WTC11 (cell line): Measurements from ENCODE around the gene KIF4B. TPM values are rescaled to one million over a fixed set of nuclear protein-coding genes. Genes with fewer than 3 reads are reported as not detected.

Experiments used
- ATAC-seq: fragments of 200-7000 bp; cut with Tn5 transposase; 2 replicates; pipeline ENCODE4 v1.10.0; 2021; ENCODE audit warnings: mild to moderate bottlenecking, moderate library complexity
- CTCF ChIA-PET: fragments of 300-600 bp; sonication (Branson Sonifier 250); formaldehyde crosslinking; loops from one replicate; lab custom pipeline; 2021; ENCODE audit warnings: antibody characterized with exemption; lab: Charles Lee
- POLR2A ChIA-PET: fragments of 350-600 bp; sonication (Branson Sonifier 250); formaldehyde crosslinking; loops from one replicate; lab custom pipeline; 2021; ENCODE audit warnings: antibody characterized with exemption; lab: Charles Lee
- DNase-seq: peaks from one replicate; pipeline ENCODE4 v3.0.0; 2021; ENCODE audit warnings: low spot score
- H3K27ac Mint-ChIP-seq: 2 replicates; pipeline ENCODE4 v1.8.0; 2021; ENCODE audit warnings: mixed read lengths
- H3K27me3 Mint-ChIP-seq: 2 replicates; pipeline ENCODE4 v1.8.0; 2021; ENCODE audit warnings: low read depth, mild to moderate bottlenecking, moderate library complexity, mixed read lengths
- H3K36me3 Mint-ChIP-seq: 2 replicates; pipeline ENCODE4 v1.8.0; 2021; ENCODE audit warnings: mixed read lengths
- H3K4me1 Mint-ChIP-seq: 2 replicates; pipeline ENCODE4 v1.8.0; 2022; ENCODE audit warnings: mixed read lengths
- H3K4me3 Mint-ChIP-seq: 2 replicates; pipeline ENCODE4 v1.8.0; 2021; ENCODE audit warnings: mild to moderate bottlenecking, moderate library complexity, mixed read lengths
- H3K9me3 Mint-ChIP-seq: 2 replicates; pipeline ENCODE4 v1.8.0; 2021; ENCODE audit warnings: mixed read lengths
- AFF4 ChIP-seq: sonication (generic); formaldehyde crosslinking; IDR thresholded peaks from 2 replicates; pipeline ENCODE4 v1.8.1; 2023; ENCODE audit warnings: mild to moderate bottlenecking, missing genetic modification reagents, borderline replicate concordance
- ATF1 ChIP-seq: sonication (generic); formaldehyde crosslinking; IDR thresholded peaks from 2 replicates; pipeline ENCODE4 v1.8.1; 2023; ENCODE audit warnings: mild to moderate bottlenecking, moderate library complexity, missing genetic modification reagents
- ATF3 ChIP-seq: sonication (generic); formaldehyde crosslinking; conservative IDR thresholded peaks from 2 replicates; pipeline ENCODE4 v1.8.1; 2022; ENCODE audit warnings: mild to moderate bottlenecking, missing genetic modification reagents
- CBFB ChIP-seq: sonication (generic); formaldehyde crosslinking; IDR thresholded peaks from 2 replicates; pipeline ENCODE4 v1.8.1; 2022; ENCODE audit warnings: mild to moderate bottlenecking, low read depth, missing genetic modification reagents
- E2F5 ChIP-seq: sonication (generic); formaldehyde crosslinking; IDR thresholded peaks from 2 replicates; pipeline ENCODE4 v1.8.1; 2022; ENCODE audit warnings: mild to moderate bottlenecking, moderate library complexity, missing genetic modification reagents
- FOXK1 ChIP-seq: sonication (generic); formaldehyde crosslinking; IDR thresholded peaks from 2 replicates; pipeline ENCODE4 v1.8.0; 2022; ENCODE audit warnings: mild to moderate bottlenecking, moderate library complexity, missing genetic modification reagents
- FOXP1 ChIP-seq: sonication (generic); formaldehyde crosslinking; IDR thresholded peaks from 2 replicates; pipeline ENCODE4 v1.8.0; 2022; ENCODE audit warnings: missing genetic modification reagents, mild to moderate bottlenecking, moderate library complexity, borderline replicate concordance
- FOXP4 ChIP-seq: sonication (generic); formaldehyde crosslinking; IDR thresholded peaks from 2 replicates; pipeline ENCODE4 v1.8.0; 2022; ENCODE audit warnings: mild to moderate bottlenecking, missing genetic modification reagents
- GRHL2 ChIP-seq: fragments of 250-450 bp; sonication (Bioruptor Pico); IDR thresholded peaks from 2 replicates; pipeline ENCODE4 v1.8.0; 2022; ENCODE audit warnings: mild to moderate bottlenecking, moderate library complexity; ENCODE audit not compliant: insufficient replicate concordance, severe bottlenecking
- HMGXB4 ChIP-seq: sonication (generic); formaldehyde crosslinking; IDR thresholded peaks from 2 replicates; pipeline ENCODE4 v1.8.1; 2023; ENCODE audit warnings: mild to moderate bottlenecking, moderate library complexity, missing genetic modification reagents
- IRF1 ChIP-seq: sonication (generic); formaldehyde crosslinking; IDR thresholded peaks from 2 replicates; pipeline ENCODE4 v1.8.0; 2023; ENCODE audit warnings: missing genetic modification reagents
- PRRX2 ChIP-seq: fragments of 250-450 bp; sonication (Bioruptor Pico); IDR thresholded peaks from 2 replicates; pipeline ENCODE4 v1.8.0; 2021; ENCODE audit warnings: mild to moderate bottlenecking
- SMAD4 ChIP-seq: sonication (generic); formaldehyde crosslinking; IDR thresholded peaks from 2 replicates; pipeline ENCODE4 v1.8.0; 2022; ENCODE audit warnings: mild to moderate bottlenecking, missing genetic modification reagents
- TCF7 ChIP-seq: sonication (generic); formaldehyde crosslinking; IDR thresholded peaks from 2 replicates; pipeline ENCODE4 v1.8.0; 2022; ENCODE audit warnings: mild to moderate bottlenecking, low read depth, missing genetic modification reagents, moderate library complexity
- ZNF138 ChIP-seq: sonication (generic); formaldehyde crosslinking; conservative IDR thresholded peaks from 2 replicates; pipeline ENCODE4 v1.8.1; 2022; ENCODE audit warnings: mild to moderate bottlenecking, moderate library complexity, missing genetic modification reagents
- ZNF219 ChIP-seq: sonication (generic); formaldehyde crosslinking; IDR thresholded peaks from 2 replicates; pipeline ENCODE4 v1.8.0; 2023; ENCODE audit warnings: missing genetic modification reagents, mild to moderate bottlenecking, borderline replicate concordance
- ZNF317 ChIP-seq: sonication (generic); formaldehyde crosslinking; IDR thresholded peaks from 2 replicates; pipeline ENCODE4 v1.8.1; 2023; ENCODE audit warnings: low read depth, mild to moderate bottlenecking, moderate library complexity, missing genetic modification reagents, borderline replicate concordance
- ZNF416 ChIP-seq: fragments of 250-450 bp; sonication (Bioruptor Pico); IDR thresholded peaks from 2 replicates; pipeline ENCODE4 v1.9.0; 2021; ENCODE audit warnings: mild to moderate bottlenecking, inconsistent platforms
- ZNF512 ChIP-seq: sonication (generic); formaldehyde crosslinking; IDR thresholded peaks from 2 replicates; pipeline ENCODE4 v1.8.1; 2022; ENCODE audit warnings: missing genetic modification reagents, borderline replicate concordance
- total RNA-seq: library from RNA; stranded (reverse); gene quantifications from 3 replicates; pipeline ENCODE4 v1.2.3, GENCODE V29; 2021

Gene KIF4B
- total RNA-seq, 1 experiment from 2014 or later = 0.09 TPM

GRCh38 chr5:154989626-154990025 lies 23.9 kb upstream of the KIF4B start:
- DNase-seq (no peak), ATAC-seq (no peak)
- ChIA-PET POLR2A (no interaction called here), CTCF (interaction anchor here (2.0 to 5.8 kb wide), 2 partner anchors 15 to 17 kb away, joined by 11 to 26 read pairs; no protein-coding TSS in a partner anchor)
- Mint-ChIP-seq H3K27ac (no peak overlapping the region), H3K36me3 (no peaks in the 10 kb centered on the region), H3K27me3 (no peaks in the 10 kb centered on the region), H3K4me3 (no peak overlapping the region), H3K9me3 (no peaks in the 10 kb centered on the region), H3K4me1 (peaks cover 7% of the 10 kb centered on the region)
- no peak for TF ChIP-seq ZNF416
- no peak for TF ChIP-seq FOXP1 (CRISPR knock-in tag)
- no peak for TF ChIP-seq PRRX2 (CRISPR knock-in tag)
- TF ChIP-seq ATF1 (CRISPR knock-in tag) = no peak
- TF ChIP-seq GRHL2 (CRISPR knock-in tag) = no peak
- no peak for TF ChIP-seq AFF4 (CRISPR knock-in tag)
- TF ChIP-seq ATF3 (CRISPR knock-in tag) = no peak
- no peak for TF ChIP-seq HMGXB4 (CRISPR knock-in tag)
- TF ChIP-seq FOXK1 (CRISPR knock-in tag) = no peak
- no peak for TF ChIP-seq FOXP4 (CRISPR knock-in tag)
- no peak for TF ChIP-seq TCF7
- TF ChIP-seq IRF1 (CRISPR knock-in tag) = no peak
- no peak for TF ChIP-seq E2F5 (CRISPR knock-in tag)
- no peak for TF ChIP-seq ZNF138 (CRISPR knock-in tag)
- no peak for TF ChIP-seq CBFB (CRISPR knock-in tag)
- no peak for TF ChIP-seq ZNF219 (CRISPR knock-in tag)
- TF ChIP-seq ZNF317 (CRISPR knock-in tag) = no peak
- no peak for TF ChIP-seq ZNF512 (CRISPR knock-in tag)
- no peak for TF ChIP-seq SMAD4 (CRISPR knock-in tag)
